Neural cell (in vitro differentiated cells): Measurements from ENCODE around the gene NFS1.

Source experiments
- CTCF ChIP-seq: fragments of 450-650 bp; IDR thresholded peaks from 2 replicates; pipeline ENCODE4 v1.5.1; 2014; ENCODE audit warnings: antibody characterized with exemption, mild to moderate bottlenecking, moderate library complexity; ENCODE audit not compliant: poor library complexity, severe bottlenecking
- EP300 ChIP-seq: fragments of 450-650 bp; conservative IDR thresholded peaks from 2 replicates; pipeline ENCODE4 v1.6.1; 2014; ENCODE audit warnings: antibody characterized with exemption, mild to moderate bottlenecking, moderate library complexity; ENCODE audit not compliant: poor library complexity, severe bottlenecking
- MXI1 ChIP-seq: fragments of 450-650 bp; conservative IDR thresholded peaks from 2 replicates; pipeline ENCODE4 v1.6.1; 2014; ENCODE audit warnings: antibody characterized with exemption, mild to moderate bottlenecking; ENCODE audit not compliant: poor library complexity, severe bottlenecking
- POLR2AphosphoS5 ChIP-seq: IDR thresholded peaks from 2 replicates; pipeline ENCODE4 v1.6.1; 2012
- RAD21 ChIP-seq: fragments of 450-650 bp; conservative IDR thresholded peaks from 2 replicates; pipeline ENCODE4 v1.6.1; 2014; ENCODE audit warnings: antibody characterized with exemption, mild to moderate bottlenecking, moderate library complexity
- TAF1 ChIP-seq: IDR thresholded peaks from 2 replicates; pipeline ENCODE4 v1.6.1; 2012; ENCODE audit warnings: low read depth

- TF ChIP-seq MXI1 (no peak), CTCF (no peak), TAF1 (no peak), RAD21 (no peak), EP300 (no peak), POLR2AphosphoS5 (no peak)
Observed at GRCh38 chr20:35680452-35681183, 18.5 kb downstream of the NFS1 start.
